HG03460 (cell line): ENCODE results near the gene PACS2.
A peak's percentile ranks its signal among the peaks of the same experiment; 100 is the strongest.
"Not testable (repeated sequence)": the region's sequence is repeated elsewhere in the genome, so short reads cannot be mapped to it uniquely, and the experiment has no call there.

Source experiments
- ATAC-seq: cut with Tn5 transposase; IDR thresholded peaks from one replicate; pipeline ENCODE4 v1.9.1; 2021; ENCODE audit not compliant: unreplicated experiment

PACS2 gene

DNA sequence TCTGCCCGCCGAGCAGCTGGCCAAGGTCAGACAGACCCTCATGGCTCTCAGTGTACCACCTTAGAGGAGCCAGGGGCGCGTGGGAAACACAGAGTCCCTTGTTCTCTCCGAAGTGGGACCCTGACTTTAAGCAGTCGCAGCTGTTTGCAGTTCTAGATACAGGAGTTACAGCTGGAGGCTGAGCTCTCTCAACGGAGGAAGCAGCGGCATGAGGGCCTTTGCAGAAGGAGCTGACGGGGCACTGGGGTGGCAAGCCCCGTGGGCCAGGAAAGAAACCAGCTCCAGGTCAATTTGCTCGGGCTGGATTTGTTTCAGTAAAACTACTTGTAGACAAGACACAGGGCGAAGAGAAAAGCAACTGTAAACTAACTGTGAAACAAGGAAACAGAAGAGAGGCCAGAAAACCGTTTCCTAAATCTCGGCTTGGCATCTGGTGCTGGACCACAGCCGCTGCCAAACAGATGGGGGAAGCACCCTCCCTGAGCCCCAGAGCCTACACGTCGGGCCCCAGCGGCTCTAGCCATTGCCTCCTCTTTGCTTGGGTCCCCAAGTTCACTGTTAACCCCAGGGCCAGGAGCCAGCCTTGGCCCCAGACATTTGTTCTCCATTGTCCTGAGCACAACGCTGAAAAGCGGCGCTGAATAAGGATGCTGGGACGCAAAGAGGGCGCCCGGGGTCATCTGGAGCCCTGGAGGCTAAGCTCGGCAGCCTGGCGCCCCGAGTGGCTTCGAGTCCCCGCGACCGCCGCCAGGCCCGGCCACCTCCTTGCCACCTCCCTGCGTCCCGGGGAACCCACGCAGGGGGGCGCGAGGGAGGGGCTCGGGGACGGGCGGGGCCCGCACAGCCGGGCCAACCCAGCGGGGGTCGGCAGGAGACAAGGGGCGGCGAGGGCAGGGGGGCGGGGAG lies 914 bp upstream of the PACS2 start:
- peak; percentile 19 for ATAC-seq

DNA sequence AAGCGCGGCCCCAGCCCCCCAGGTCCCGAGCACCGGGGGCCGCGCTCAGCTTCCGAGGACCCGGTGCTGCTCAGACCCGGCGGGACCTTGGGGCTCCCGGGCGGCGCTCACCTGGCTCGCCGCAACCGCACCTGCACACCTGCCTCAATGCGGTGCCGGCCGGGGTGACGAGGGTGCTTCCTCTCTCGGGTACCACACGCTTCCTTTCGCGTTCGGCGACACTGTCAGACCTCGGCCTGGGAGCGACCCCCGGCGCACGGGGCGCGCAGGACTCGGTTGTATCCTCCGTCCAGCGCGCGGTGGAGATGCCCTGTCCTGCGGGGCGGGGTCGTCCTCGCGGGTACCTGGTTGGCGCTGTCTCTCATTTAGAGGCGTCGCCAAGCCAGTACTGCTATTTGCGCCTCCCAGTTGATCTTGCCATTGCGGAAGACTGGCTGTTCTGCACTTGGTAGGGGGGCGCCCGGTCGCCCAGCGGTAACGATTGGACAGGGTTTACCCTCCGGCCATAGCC lies 718 bp downstream of the PACS2 start:
- ATAC-seq = peak; percentile 21

DNA sequence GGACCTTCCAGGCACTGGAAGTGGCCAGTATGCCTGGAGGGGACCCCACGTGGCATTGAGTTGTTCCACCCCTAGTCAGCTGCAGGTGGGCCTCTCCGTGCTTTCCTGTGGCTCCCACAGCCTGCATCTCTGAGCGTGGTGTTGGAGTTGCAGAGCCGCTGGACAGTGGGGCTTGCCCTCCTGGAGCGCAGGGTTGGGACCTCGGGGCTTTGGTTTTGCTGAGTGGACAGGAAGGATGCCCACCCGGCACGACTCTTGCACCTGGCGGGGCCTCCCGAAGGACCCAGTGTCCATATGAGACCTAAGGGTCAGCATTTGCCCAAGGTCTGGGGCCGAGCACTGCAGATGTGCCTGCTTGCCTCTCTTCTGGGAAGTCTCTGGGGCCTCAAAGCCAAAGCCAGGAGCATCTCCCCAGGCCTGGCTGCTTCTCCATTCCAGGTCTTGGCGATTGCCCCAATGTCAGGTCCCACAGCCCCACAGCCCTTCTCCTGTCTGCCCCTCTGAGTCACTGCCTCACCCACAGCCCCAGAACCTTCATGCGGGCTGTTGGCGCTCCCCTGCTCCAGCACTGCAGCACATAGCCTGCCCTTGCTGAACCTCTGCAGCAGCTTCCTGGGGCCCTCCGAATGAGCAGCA lies 1.5 kb downstream of the PACS2 start:
- ATAC-seq = no peak

DNA sequence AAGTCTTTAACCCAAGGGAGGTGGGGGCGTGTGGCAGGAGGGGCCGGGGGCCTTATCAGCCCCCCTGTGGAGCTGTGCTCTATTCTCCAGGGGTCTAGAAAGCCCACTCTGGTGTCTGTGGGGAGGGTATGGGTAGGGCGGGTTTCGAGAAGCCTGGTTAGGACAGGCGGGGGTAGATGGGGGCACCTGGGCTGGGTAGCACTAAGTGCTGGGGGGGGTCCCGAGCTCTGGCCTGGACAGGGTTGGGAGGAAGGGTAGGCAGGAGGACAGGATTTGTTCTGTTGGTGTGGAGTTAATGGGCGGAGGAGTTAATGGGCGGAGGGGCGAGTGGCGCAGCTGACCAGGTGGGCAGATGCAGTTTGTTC lies 2.0 kb downstream of the PACS2 start:
- ATAC-seq = no peak

DNA sequence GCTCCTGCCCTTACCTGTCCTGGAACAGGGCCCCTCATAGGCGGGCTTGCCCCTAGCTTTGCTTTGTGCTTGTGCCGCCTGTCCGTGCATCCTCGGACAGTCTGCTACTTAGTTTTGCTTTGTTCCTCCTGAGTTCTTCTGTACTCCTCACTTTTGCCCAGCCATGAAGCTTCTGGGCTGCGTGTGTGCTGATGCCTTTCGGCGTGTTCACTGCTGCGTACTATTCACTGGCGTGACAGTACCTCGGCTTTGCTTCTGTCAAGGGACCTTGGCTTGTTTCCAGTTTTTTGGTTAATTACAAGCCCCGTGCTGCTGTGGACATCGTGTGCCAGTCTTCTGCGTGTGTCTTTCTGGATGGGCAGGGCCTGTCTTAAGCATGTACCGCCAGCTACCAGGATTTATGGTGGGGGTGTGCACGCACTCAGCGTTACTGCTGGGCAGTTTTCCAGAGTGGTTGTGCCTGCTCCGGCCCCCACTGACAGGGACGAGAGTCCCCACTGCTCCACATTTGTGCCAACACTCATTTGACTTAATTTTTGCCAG lies 2.5 kb downstream of the PACS2 start:
- no peak for ATAC-seq

DNA sequence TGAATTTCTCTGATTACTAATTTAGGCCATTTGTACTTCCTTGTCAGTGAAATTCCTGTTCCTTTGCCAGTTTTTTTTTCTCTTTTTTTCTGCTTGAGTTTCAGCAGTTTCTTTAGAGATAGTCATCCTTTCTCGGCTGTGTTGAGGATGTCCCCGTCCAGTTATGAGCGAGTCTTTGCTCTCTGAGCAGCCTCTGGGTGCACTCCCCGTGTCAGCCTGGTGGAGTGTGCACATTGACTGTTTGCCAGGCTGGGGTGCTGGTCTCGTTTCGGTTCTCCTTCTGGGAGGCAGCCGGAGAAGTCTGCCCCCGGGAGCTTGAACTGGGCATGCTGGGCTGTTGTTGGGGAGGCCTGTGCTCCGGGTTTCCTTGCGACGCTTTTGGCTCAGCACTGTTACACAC lies 3.0 kb downstream of the PACS2 start:
- ATAC-seq = no peak

DNA sequence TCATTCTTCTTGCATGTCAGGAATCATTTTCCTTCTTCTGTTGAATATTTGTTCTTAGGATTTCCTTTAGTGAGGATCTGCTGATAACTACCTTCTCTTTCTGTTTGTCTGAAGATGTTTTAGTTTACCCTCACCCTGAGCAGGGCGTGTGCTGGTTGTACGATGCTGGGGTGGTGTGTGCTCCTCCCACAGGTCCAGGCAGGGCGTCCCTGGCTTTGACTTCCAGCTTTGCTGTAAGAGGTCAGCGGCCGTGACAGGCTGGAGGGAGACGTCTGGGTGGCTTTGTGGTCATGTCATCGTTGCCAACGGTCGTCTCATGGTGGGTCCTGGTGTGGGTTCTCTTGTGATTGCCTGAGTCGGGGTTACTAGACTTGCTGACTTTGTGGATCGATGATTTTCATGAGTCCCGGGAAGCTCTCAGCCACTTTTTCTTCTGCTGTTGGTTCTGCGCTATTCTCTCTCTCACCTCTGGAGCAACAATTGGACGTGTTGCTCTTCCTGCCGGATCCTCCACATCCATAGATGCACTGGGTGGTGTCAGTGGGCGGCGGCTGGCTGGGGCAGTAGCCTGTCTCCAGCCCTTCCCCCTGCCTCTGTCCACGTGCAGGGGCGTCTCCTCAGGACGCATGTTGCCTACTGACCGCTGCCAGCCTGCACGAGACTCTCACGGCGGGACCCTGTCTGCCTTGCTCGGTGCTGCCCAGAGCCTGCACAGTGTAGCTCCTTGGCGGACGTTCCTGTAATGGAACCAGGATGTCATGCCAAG lies 8.4 kb downstream of the PACS2 start:
- no peak for ATAC-seq

DNA sequence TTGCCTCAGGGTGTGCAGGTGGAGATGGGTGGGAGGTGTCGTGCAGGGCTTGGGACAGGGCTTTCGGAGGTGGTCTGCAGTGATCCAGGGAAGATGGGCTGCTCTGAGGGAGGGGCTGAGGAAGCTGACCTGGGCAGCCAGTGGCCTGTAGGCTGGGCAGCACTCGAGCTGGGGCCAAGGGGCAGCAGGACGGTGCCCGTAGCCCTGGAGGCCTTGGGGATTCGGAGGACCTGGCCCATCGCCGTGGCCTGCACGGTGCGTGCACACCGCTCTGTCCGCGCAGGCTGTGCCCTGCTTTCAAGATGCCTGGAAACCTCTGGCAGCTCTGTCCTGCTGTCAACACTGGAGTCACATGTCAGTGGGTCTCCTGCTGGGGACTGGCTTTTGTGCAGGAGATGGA lies 9.1 kb downstream of the PACS2 start:
- ATAC-seq = no peak

DNA sequence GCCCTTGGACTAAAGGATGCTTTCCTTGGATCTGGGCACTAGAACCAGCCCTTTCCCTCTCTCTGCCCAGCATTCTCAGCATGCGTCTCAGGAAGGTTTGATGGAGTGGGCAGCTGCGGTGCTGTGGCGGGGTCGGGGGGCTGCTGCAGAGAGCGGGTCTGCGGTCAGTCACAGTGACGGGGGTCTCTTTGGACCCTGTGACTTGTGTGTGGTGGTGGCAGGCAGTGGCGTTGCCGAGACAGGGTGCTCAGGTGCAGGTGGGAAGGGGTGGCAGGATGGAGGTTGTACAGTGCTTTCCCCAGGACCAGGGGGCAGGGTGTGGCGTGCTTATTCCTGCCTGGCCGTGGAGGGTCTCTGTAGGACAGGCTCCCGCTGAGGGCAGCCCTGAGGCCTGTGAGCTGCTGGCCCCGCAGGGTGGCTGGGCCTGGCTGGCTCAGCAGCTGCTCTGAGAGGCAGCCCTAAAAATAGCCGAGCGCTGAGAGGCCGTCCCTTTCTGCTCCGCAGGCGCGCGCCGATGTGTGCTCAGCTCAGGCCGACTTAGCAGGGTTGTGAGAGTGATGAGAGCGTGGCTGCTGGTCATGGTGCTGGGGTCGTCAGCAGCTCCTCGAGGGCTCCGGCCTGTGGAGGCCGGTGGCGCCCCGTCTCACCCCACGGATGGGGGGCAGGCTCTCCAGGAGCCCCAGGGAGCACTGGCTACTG lies 9.7 kb downstream of the PACS2 start:
- ATAC-seq = no peak

DNA sequence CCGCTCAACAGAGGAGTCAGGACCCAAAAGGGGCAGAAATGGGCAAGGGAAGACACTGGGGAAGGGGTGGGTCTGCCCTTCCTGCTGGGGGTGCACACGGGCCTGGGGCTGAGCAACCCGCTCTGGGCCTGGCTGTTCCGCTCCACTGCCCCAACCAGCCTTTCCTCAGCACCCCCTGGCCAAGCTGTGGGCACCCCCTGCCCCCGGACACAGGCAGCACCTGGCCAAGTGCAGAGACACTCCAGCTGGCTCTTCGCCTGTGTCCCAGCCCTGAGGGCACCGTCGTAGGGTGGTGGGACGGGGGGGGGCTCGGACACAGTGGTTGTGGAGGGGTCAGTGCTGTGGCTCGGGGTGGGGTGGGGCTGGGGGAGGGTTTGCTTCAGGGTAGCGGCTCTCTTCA lies 10.3 kb downstream of the PACS2 start:
- ATAC-seq = no peak

DNA sequence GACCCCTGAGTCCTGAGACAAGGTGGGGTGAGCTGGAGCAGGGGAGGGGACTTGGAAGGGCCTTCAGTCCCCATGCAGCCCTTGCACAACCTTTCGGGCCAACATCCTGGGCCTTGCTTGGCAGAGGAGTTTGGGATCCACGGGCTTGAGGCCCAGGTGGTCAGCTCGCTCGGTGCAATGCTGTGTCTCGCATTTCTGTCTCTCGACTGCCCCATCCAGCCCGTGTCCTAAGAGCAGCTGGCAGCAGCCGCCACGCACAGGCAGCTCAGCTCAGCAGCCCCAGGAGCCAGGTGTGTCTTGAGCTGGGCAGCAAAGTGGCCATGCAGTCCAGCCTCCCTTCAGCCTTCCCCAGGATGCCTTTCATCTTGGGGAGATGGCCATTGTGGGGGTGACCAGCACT lies 10.8 kb downstream of the PACS2 start:
- ATAC-seq = no peak

DNA sequence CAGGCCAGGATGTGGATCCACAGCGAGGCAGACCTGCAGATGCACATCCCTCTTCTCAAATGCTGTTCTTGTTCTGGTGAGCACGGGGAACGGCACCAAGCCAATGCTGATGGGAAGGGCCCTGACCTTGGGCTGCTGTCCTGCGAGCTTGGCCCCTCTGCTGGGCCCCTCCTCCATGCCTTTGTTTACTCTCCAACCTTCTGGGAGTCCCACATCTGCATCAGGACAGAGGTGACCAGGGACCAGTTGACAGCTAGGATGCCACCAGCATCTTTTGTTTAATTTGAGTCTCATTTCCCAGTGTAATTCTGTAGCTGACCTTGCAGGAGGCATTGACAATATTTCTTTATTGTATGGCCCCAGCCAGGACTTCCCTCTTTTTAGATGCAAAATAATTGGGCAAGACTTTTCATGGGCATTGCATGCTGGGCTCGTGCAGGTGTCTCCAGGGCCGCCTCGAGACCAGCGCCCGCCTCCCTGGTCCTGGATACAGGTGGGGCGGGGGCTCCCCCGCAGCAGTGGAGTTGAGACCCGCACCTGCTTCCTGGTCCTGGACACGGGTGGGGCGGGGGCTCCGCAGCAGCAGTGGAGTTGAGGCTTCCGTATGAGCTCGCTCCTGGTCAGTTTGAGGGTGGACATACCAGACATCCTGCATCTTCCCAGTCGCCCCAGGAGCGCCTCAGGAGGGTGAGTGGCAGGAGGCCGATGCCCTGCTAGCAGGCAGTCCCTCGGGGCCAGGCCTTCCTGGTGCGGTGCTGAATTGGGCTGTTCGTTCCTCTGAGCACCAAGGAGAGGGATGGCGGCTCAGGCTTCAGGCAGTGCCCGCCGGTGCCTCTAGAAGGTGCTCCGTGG lies 11.4 kb downstream of the PACS2 start:
- no peak for ATAC-seq

DNA sequence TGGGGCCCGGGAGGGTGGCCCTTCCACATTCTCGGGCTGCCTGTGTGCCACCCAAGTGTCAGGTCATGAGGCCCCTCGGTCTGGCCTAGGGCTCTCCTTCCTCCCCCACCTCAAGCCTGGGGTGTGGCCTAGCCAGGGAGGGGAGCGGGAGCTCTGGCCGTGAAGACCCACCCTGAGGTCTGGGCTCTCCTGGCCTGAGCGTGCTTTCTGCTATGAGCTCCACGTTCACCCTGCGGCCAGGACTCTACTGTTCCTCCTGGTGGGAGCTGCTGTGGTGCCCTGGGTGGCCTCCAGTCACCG lies 12.0 kb downstream of the PACS2 start:
- no peak for ATAC-seq

DNA sequence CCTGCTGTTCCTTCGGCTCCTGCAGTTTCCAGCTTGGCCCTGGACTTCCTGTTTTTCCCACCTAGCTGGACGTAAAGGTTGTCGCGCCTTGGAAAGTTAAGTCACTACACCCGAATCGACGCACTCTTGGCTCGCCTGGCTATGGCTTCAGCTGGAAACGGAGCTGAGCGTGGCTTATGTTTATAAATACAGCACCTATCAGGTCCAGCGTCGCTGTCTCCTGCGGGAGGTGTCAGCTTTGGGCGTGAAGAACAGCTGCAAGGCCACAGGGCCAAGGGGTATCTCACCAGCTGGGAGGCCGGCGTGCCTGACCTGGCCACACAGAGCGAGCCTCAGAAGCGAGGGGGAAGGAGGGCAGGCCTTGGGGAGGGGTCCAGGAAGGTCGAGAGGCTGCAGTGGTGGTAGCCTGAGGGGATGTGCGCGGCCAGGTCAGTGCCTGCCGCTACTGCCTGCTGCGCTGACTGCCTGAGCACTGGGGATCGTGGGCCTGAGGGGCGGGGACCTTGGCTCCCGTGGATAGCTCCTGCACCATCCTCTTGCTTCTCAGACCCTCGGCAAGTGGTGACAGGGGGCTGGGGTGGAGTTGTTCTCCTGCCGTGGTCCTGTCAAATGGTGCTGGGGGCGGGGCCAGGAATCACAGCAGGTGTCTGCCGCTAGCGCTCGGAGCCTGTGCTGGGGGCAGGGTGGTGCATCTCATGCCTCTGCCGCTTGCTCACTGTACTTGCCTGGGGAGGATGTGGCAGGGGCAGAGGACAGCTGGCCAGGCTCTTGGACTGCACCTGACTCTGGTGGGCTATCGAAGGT lies 12.5 kb downstream of the PACS2 start:
- ATAC-seq = no peak

DNA sequence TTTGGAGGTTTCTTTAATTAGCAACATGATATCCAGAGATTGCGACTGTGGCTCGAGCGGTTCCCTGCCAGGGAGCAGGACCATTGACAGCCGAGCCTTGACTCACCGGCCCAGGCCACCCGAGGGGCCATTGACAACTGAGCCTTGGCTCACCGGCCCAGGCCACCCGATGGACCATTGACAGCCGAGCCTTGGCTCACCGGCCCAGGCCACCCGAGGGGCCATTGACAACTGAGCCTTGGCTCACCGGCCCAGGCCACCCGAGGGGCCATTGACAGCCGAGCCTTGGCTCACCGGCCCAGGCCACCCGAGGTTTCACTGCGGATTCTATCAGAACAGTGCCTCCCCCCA lies 13.1 kb downstream of the PACS2 start:
- not testable (repeated sequence) for ATAC-seq

DNA sequence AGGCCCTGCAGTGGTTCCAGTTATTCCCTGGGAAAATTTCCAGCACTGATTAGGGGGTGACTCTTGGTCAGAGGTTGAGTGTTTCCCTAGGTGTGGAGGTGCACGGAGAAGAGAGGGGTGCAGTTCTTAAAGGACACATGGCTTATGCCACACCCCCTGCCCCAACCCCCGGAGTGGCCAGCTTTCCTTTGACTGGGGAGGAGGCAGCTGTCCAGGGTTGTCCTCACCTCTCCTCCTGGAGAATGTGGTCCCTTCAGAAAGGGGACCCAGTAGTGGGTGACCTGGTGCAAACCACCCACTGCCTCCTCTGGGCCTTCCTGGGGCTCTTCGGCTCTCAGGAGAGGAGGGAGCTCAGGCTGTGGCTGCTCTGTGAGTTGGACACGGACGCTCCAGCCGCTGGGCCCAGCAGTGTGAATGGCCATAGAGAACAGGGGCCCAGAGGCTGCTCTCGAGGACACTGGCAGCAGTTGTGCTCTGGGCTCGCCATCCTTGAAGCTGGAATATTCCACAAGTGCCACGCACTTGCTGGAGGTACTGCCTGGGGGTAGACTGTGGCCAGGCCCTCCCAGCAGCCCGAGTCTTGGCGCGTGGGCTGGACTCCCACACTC lies 13.6 kb downstream of the PACS2 start:
- ATAC-seq = no peak

DNA sequence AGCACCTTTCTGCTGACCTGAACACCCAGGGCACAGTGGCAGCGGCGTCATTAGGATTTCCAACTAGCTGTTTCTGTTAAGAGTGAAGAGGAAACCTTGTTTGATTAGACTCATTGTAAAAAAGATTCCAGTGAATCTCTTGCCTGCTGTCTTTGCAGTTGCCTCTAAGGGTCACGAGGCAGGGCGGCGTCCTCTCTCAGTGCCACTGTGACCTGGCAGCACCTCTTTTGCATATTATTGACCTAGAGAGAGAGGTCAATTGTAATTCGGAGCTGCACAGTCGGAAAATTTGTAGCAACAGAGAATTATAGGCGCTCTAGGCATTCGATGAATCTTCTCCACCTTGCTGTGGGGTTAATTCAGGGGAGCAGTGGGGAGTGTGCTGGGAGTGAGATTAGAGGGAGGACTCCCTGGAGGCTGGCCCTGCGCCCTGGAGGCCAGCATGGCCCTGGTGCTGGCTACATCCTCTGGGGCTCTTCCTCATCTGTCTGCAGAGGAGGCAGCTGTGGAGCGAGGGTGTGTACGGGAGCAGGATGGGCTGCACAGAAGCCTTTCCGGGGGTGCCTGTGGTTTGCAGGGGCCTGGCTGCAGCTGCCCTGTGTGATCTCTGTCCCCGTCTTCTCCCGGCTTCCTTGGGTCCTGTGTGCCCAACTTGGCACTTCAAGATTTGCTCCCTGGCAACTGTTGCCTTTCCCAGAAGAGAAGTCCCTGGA lies 14.3 kb downstream of the PACS2 start:
- ATAC-seq = no peak

DNA sequence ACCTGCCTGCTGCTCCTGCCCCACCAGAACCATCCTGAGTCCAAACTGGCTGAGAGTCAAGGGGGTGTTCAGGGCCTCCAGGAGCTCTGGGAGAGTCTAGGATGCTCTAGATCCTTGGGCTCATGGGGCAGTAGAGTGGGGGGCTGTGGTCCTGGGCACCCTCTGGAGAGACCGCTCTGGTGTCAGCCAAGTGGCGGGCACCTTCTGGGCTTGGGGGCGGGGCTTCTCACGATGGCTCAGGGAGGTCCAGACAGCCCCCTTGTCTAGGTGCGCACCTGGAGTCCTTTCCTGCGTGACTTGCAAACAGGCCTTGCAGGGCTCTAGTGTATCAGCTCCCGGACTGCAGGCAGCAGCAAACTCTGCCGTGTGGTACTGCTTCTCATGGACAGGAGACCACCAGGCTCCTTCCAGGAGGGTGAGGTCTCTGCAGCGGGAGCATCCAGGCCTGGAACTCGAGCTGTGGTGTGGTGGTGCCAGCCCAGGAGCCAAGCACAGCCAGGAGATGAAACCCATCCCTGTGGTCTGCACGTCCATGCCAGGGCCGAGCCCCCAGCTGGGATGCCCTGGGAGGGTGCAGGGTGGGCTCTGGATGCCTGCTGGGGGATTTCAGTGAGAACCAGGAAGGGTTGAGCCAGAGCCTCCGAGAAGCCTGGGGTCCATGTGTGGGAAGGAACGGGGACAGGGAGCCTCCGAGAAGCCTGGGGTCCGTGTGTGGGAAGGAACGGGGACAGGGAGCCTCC lies 15.0 kb downstream of the PACS2 start:
- ATAC-seq = no peak
